HG03135 (cell line): ENCODE data around the gene FBXW10B.
"Not testable (repeated sequence)": the region's sequence is repeated elsewhere in the genome, so short reads cannot be mapped to it uniquely, and the experiment has no call there.

Experiments used
- ATAC-seq: cut with Tn5 transposase; IDR thresholded peaks from one replicate; pipeline ENCODE4 v1.9.1; 2021; ENCODE audit warnings: mild to moderate bottlenecking, moderate library complexity; ENCODE audit not compliant: unreplicated experiment

Gene FBXW10B

DNA sequence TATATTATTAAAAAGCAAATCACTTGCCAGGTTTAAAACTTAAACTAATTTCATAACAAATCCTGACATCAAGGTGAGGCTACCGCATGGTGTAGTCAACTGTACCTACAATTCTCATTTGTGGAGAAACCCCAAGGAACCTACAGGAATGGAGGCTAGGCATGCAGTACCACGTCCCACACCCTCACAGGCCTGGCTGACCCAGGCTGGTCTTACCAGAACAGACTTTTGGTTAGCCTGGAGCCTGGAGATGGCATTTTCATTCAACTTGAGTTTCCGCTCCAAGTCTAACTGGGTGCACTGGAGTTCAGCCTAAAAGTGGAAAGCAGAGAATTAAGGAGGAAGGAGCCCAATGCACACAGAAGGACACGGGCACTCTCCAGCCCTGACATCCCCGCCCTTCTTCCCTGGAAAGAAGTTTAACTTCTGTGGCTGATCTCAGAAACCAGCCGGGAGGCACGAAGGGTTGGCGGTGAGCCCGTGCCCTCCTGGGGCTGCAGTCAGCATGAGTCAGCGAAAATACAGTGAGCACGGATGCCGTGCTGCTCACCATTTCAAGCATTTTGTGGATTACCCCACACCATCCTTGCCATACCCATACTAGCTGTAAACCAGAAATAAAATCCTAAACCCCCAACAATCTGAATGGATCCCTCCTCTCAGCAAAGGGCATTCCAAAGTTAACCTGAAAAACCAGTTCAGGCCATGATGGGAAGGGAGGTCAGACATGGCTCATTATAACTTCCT lies 23.2 kb upstream of the FBXW10B start:
- ATAC-seq: not testable (repeated sequence)

DNA sequence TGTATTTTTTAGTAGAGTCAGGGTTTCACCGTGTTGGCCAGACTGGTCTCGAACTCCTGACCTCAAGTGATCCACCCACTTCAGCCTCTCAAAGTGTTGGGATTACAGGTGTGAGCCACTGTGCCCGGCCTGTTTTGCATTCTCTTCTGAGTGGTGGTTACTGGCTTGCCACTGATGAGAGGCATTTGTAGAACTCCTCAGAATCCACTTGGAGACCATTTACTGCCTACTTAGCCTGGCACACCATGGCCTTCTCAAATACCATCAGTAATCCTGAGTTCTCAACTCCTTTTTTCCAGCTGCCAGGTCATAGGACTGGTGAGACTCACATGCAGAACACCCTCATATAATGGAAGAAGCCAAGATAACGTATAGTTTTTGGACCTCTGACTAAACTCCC lies 22.5 kb upstream of the FBXW10B start:
- not testable (repeated sequence) for ATAC-seq

DNA sequence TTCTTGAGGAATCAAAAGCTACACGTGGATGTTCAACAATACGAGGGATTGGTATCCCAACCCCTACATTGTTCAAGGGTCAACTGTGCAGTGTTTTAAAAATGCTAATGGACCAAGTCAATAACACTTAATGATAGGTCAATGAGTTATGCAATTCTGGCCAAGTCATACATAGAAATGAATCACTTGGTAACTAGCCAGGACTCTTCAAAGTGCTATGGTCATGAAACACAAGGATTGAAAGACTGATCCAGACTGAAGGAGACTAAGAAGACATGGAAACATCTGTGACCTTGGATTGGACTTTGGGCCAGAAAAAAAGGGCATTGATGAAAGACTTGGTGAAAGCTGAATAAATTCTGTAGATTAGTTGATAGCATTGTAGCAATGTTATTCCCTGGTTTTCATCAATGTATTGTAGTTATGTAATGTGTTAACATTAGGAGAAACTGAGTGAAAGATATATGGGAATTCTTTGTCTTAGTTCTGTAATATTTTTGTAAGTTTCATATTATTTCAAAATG lies 11.5 kb upstream of the FBXW10B start:
- ATAC-seq: not testable (repeated sequence)

DNA sequence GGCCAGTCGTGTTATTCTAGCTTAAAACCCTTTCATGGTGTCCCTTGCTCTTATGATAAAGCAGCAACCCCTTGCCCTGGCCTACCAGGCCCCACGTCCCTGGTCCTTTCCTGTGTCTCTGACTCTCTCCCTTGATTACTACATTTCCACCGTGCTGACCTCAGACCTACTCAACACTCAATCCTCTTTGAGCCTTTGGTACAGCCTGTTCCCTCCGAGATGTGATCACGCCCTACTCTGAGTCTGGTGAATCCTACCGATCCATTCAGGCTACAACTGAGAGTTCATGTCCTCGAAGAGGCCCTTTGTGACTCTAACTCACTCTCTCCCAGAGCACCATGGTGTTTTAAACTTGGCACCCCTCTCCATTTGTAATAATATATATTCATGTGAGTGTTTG lies 10.5 kb upstream of the FBXW10B start:
- ATAC-seq: not testable (repeated sequence)

DNA sequence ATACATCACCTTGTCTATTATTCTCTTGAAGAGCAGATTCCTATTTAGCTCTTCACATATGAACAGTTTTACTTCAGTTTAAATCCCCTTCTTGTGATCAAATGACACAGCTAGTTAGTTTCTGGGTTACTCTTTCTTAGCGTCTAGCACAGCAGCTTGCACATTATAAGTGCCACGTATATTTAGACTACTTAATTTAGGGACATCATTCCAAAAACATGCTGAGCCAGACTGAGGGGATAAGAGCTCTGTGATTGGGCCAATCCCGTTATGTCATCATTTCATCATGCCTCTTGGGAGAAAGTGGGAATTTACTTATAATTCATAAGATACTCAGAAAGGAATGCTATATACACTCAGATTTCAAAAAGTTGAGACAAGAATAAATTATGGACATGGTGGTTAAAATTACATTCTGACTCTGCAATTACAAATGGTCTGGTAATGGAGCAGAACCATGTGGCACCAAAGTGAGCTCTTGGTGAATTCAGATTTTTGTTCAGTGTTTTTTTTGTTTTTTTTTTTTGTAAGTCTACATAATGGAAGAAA lies 4.2 kb upstream of the FBXW10B start:
- not testable (repeated sequence) for ATAC-seq

DNA sequence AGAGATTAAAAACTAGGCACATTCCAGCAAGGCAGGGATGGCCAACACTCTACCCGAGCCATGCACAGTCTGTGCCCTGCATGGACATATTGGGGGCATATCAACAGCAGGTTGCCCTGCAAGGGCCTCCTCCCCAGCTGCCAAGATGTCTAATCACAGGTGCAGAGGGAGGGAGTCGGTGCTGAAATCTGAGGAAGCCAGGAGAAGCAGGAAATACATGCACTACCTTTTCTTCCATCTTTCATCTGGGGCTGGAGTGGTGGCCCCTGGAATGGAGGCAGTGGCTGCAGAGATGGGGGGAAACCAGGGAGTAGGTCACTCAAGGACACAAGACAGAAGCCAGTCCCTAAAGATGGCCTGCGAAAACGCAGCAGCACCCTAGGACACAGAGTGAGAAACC lies 3.8 kb upstream of the FBXW10B start:
- ATAC-seq: not testable (repeated sequence)

DNA sequence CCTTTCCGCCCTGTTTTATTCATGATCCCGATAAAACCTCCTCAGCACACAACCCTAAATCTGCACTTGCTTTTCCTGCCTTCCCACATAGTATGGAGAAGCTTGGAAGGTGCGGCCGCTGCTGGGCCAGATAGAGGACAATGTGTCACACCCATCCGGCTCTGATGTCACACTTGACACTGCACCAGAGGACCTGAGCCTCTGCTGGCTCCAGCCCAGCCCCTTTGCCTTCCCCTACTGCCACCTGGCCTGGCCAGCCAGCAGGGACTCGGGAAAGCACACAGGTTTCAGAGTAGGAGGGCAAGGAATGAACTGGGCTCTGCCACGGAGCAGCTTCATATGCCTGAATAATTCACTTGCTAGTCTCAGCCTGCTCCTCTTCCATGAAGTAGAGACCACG lies 2.6 kb upstream of the FBXW10B start:
- ATAC-seq: not testable (repeated sequence)

DNA sequence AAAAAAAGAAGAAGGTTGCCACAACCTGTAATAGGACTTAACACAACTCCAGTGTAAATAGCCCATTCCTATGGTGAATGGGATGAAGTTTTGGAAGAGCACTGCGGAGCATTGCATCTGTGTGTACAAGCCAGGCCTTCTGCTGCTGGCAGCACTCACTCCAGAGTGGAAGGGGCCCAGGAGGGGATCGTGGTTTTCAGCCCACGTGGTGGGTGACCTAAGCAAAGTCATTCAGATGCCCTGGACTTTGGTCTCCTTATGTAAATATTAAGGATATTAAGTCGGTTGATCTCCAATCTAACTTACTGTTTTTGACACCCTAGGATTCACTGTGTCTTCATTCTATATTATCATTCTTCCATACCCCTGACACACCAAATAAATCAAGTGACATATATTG lies 2.7 kb downstream of the FBXW10B start:
- not testable (repeated sequence) for ATAC-seq

DNA sequence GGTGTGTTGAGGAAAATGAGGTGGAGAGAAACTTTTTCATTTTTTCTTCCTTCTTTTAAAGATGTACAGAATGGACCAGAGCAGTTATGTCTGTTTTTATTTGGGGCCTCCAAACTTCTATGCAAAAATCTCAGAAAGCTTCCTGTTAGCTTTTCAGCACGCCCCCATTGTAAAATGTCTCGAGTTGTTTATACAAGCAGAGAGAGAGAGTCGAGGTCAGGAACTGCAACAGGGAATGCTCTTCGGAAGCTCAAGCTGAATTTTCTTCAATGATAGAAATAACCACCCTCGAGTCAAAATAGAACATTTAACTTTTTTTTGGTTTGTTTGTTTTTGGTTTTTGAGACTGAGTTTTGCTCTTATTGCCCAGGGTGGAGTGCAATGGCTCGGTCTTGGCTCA lies 3.7 kb downstream of the FBXW10B start:
- ATAC-seq: not testable (repeated sequence)

DNA sequence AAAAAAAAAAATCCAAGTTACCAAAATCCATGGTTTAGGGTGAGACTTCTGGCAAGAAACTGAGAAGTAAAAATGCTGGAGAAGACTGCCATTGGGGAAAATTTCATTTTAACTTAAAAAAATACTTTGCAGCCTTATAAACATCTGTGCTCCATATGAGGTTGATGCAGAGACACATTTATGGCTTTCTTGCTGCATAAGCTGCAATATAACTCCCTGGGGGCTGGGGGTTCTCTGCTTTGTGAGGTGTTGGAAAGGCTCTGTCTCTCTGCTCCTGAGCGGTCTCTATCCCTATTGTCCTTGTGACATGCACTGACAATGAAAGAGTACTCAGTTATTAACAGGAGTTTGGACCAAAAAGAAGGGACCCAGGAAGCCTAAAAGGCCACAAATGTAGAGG lies 6.4 kb downstream of the FBXW10B start:
- not testable (repeated sequence) for ATAC-seq

DNA sequence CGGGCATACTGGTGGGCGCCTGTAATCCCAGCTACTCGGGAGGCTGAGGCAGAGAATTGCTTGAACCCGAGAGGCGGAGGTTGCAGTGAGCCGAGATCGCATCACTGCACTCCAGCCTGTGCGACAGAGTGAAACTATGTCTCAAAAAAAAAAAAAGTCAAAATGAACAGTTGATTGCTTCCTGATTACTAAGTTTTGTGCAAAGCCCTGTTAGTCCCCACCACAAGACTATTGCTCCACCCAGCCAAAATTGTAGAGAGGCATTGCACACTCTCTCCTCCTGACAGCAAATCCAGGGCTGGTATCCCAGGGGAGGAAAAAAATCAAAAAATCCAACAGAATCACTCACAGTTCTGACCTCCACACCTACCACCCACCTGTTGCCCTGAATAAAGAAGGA lies 26.5 kb downstream of the FBXW10B start:
- ATAC-seq: not testable (repeated sequence)

DNA sequence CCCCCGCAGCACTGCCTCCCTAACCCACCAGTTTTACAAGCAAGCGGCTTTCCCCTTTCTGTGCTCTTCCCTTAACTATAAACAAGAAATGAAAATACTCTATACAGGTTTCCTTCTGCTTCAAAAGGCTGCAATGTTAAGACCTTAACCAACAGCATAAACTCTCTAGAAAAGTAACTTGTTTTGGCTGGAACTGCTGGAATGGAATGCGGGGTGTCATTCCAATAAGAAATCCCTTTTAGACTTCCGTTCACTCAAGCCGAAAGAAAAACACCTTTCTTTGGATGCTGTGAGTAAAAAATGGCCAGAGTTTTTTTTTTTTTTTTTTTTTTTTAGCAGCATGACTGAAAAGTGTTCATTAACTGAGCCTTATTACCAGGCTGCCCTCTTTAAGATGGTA lies 27.5 kb downstream of the FBXW10B start:
- ATAC-seq: not testable (repeated sequence)

DNA sequence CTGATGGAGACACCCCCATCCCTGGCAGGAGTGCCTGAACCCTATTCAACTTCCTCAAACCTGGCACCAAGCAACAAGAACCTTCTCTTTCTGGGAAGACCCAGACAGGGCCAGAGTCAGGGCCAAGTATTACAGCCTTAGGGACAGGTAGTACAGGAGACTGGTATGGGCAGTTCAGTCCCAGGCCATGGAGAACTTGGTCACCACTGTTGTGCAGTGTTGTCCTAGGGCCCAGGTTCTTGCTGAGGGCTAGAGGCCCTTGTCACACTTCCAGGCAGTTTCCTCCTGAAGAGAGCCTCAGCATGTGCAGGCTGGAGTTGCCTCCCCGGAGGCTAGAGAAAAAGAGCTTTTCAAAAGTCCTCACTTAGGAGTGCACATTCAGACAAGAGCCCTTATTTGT lies 28.7 kb downstream of the FBXW10B start:
- not testable (repeated sequence) for ATAC-seq

DNA sequence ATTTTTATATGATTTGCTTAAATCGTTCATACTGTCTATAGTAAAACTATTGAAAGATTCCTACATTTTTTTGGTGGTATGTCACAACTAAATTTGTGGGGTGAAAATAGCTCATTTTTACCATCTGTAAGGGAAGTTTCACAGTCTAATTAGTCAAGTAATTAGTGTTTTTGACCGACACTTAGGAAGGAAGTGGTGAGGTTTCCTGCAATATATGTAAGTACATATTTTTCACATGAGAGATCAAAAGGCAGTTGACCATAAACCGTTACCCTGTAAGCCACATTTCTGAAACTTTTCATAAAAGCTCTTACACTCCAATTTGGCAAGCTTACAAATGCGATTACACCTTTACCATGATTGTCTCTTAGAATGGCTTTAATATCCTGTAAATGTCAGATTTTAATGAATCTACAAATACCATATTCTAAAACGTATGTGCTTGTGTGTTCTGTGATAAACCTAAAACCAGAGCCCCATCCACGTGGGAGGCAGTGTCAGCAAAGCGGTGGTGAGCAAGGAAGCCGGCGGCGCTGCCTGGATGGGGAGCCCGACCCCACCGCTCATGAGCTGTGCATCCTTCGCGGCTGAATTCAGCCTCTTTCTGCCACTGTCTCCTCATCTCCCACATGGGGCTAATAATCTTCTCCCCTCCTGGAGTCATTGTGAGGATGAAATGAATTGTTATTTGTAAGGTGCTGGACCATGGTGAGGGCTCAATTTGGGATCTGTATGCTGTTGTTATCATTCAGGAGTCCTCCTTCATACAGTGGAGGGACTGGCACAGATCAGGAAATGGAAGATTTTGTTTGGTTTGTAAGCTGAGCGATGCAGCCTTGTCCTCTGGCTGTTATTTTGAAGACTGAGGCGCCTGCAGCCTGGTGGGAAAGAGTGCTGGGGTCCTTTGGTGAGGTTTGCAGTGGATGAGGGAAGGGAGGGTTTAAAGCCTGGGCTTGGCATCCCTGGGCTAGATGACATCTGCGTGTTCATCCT lies 29.7 kb downstream of the FBXW10B start:
- ATAC-seq: peak; percentile 63

DNA sequence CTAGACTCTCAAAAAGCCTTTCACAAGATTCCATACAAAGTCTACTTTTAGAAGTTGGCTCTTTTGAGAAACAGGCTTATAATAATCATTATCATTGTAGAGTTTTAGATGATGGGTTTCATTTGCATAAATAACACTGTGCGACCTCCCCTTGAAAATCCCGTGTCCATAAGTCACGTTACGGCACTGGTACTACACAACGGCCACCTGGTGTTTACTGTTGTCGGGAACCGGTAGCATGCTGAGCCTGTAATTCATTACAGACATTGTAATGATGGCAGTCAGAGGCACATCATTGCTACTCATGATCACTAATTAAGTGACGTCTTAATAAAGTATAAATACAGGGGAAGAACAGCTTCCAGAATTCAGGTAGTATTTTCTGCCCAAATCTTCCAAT lies 31.5 kb downstream of the FBXW10B start:
- ATAC-seq: not testable (repeated sequence)

DNA sequence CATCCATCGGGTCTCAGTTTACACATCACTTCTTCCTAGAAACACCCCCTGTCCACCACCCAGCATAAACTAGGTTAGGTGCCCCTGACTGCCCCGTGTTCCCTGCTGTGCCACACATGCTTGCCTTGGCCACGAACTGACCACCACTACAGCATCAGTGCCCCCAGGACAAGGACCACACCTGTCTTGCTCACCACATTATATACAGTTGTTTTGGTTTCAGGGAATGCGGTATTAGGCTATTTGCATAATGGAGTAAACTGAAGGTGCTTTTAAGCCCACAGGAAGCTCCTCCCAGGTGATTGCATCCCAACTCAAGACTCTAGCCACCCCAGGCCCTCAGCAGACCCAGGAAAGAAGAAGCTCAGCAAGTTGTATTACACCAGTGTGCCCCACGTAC lies 36.2 kb downstream of the FBXW10B start:
- ATAC-seq: not testable (repeated sequence)

DNA sequence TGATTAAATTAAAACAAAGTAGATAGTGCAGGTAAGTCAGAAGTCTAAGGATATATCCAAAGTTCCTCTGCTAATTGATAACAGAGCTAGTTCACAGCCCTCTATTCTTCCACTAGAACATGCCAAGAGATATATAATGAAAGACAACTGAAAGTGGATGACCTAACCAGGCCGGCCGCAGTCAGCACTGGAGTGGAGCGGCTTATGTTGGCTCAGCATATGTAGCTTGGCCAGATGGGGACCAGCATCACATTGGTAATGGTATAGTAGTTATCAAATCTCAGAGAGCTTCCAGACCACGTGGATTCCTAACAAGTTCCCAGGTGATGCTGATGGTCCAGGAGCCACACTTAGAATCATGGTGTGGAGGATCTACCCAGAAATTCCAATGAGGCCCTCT lies 38.0 kb downstream of the FBXW10B start:
- not testable (repeated sequence) for ATAC-seq

DNA sequence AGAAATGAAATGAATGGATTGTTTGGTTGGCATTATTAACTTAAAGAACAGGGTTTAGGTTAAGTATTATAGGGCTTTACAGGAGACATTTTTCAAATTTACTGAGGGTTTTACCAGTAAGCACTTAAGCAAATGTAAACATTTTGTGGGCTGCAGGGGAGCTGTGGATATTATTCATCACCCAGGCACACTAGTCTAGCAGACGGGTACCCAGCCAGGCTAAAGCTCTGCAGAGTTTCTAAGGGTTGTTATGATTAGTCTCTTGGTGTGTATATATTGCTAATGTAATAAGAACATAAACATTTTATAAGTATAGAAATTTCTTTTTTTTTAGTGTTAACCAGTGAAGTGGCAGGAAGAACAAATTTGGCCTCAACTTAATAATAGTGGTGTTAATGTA lies 42.7 kb downstream of the FBXW10B start:
- not testable (repeated sequence) for ATAC-seq

DNA sequence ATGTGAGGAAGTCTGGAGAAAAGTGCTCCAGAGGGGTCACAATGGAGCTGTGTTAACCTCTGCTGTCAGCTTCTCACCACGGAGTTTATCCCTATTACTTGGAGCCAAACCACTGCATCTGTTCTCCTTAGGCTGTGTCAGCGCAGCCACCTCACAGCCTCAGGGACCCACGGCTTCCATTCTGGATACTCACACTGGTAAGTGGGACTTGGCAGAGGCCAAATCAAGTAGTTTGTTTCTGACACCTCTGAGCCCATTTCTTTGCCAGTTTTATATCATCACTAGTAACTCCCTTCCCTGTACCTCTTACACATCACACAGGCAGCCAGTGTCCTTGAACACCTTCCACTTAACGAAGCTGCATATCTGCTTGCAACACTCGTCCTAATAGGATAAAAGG lies 44.8 kb downstream of the FBXW10B start:
- ATAC-seq: not testable (repeated sequence)

DNA sequence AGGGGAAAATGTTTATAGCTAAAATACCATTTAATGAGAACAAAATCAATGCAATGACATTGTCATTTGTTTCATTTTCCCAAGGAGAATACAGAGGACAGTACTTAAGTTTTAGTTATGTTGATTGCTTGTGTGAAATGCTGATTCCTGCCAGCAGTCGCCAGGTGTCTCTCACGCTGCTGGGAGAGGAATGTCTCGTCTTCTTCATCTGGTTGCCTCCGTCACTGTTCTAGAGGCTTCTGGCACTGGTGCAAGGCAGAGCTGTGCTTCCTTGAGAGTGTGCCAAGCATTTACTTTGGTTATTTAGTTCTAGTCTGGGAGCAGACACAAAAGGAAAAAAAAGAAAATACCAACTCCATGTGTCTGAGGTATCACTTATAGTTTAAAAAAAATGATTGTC lies 45.6 kb downstream of the FBXW10B start:
- ATAC-seq: not testable (repeated sequence)
